GM21381 (cell line): ENCODE results near the gene FERMT2.

ENCODE experiments used
- ATAC-seq: cut with Tn5 transposase; IDR thresholded peaks from one replicate; pipeline ENCODE4 v1.9.1; 2021; ENCODE audit warnings: mild to moderate bottlenecking, moderate library complexity; ENCODE audit not compliant: unreplicated experiment

Gene FERMT2

GRCh38 chr14:52833891-52834290 is 117.0 kb downstream of the FERMT2 start:
- ATAC-seq = no peak

GRCh38 chr14:52829527-52830185 is 121.2 kb downstream of the FERMT2 start:
- ATAC-seq = no peak

GRCh38 chr14:52827426-52827825 is 123.4 kb downstream of the FERMT2 start:
- no peak for ATAC-seq

- no peak for ATAC-seq
Measured at GRCh38 chr14:52825085-52825484, 125.8 kb downstream of the FERMT2 start.

- no peak for ATAC-seq
Measured at GRCh38 chr14:52824462-52824861, 126.4 kb downstream of the FERMT2 start.

GRCh38 chr14:52821805-52822250 is 129.0 kb downstream of the FERMT2 start:
- ATAC-seq = no peak

GRCh38 chr14:52808101-52808500 is 142.7 kb downstream of the FERMT2 start:
- no peak for ATAC-seq
